ENCODE data around the gene TDRD12. TPM values are rescaled to one million over a fixed set of nuclear protein-coding genes. Genes with fewer than 3 reads are reported as not detected.

TDRD12 gene
- total RNA-seq, 2 donors from 2014 or later = 0.52 TPM; not detected in 1

- Histone ChIP-seq H3K27me3 (no peaks in the 10 kb centered on the region), H3K36me3 (replicated peaks in 1 of 2; ENCODE audit: insufficient read depth in 1 of 2, low read depth in 2 of 2) (no peaks in the 10 kb centered on the region), H3K4me1 (no peaks in the 10 kb centered on the region), H3K27ac (no peak overlapping the region), H3K9me3 (no peaks in the 10 kb centered on the region), H3K4me3 (no peak overlapping the region)
- 87 to 88% methylated on average over 10 to 19 of the region's 19 CpGs for WGBS, 2 donors
- intact Hi-C loops (cut with DNase I) = no loop called here
- DNase-seq = no peak
- no peak for ATAC-seq
- TF ChIP-seq POLR2A (IDR thresholded peaks at IDR 0.05) (no peak), CTCF (IDR thresholded peaks at IDR 0.05) (no peak)
Measured at GRCh38 chr19:32862173-32862572, 142.6 kb downstream of the TDRD12 start.

GRCh38 chr19:32862741-32863140 is 143.2 kb downstream of the TDRD12 start:
- TF ChIP-seq POLR2A (IDR thresholded peaks at IDR 0.05) (no peak), CTCF (IDR thresholded peaks at IDR 0.05) (no peak)
- Histone ChIP-seq H3K27ac (no peak overlapping the region), H3K27me3 (no peaks in the 10 kb centered on the region), H3K4me1 (no peaks in the 10 kb centered on the region), H3K36me3 (replicated peaks in 1 of 2; ENCODE audit: insufficient read depth in 1 of 2, low read depth in 2 of 2) (no peaks in the 10 kb centered on the region), H3K9me3 (no peaks in the 10 kb centered on the region), H3K4me3 (no peak overlapping the region)
- ATAC-seq (no peak), DNase-seq (no peak)
- intact Hi-C loops (cut with DNase I) = no loop called here
- WGBS, 2 donors = 93 to 95% methylated on average over 13 to 14 of the region's 14 CpGs

- TF ChIP-seq POLR2A (IDR thresholded peaks at IDR 0.05) (no peak), CTCF (IDR thresholded peaks at IDR 0.05) (no peak)
- no peak overlapping the region for H3K4me3 ChIP-seq
- intact Hi-C loops (cut with DNase I) = no loop called here
- H3K4me1 ChIP-seq = no peaks in the 10 kb centered on the region
- ATAC-seq (no peak), DNase-seq (no peak)
- H3K36me3 ChIP-seq (replicated peaks in 1 of 2; ENCODE audit: insufficient read depth in 1 of 2, low read depth in 2 of 2) = no peaks in the 10 kb centered on the region
- 89 to 90% methylated on average over 8 of the region's 8 CpGs for WGBS, 2 donors
- H3K9me3 ChIP-seq = no peaks in the 10 kb centered on the region
- H3K27ac ChIP-seq = no peak overlapping the region
- no peaks in the 10 kb centered on the region for H3K27me3 ChIP-seq
Measured at GRCh38 chr19:32863301-32863700, 143.7 kb downstream of the TDRD12 start.

GRCh38 chr19:32863841-32864240 is 144.3 kb downstream of the TDRD12 start:
- Histone ChIP-seq H3K27me3 (no peaks in the 10 kb centered on the region), H3K4me3 (no peak overlapping the region), H3K4me1 (no peaks in the 10 kb centered on the region), H3K36me3 (replicated peaks in 1 of 2; ENCODE audit: insufficient read depth in 1 of 2, low read depth in 2 of 2) (no peaks in the 10 kb centered on the region), H3K27ac (no peak overlapping the region), H3K9me3 (no peaks in the 10 kb centered on the region)
- DNase-seq = no peak
- TF ChIP-seq CTCF (IDR thresholded peaks at IDR 0.05) = no peak
- TF ChIP-seq POLR2A (IDR thresholded peaks at IDR 0.05) = no peak
- intact Hi-C loops (cut with DNase I) = no loop called here
- 88 to 100% methylated on average over 7 to 8 of the region's 13 CpGs for WGBS, 2 donors
- no peak for ATAC-seq

GRCh38 chr19:32864318-32865007 is 144.9 kb downstream of the TDRD12 start:
- WGBS, 2 donors = 74 to 81% methylated on average over 3 to 35 of the region's 35 CpGs
- H3K36me3 ChIP-seq (replicated peaks in 1 of 2; ENCODE audit: insufficient read depth in 1 of 2, low read depth in 2 of 2) = no peaks in the 10 kb centered on the region
- H3K4me1 ChIP-seq = no peaks in the 10 kb centered on the region
- TF ChIP-seq POLR2A (IDR thresholded peaks at IDR 0.05) (no peak), CTCF (IDR thresholded peaks at IDR 0.05) (no peak)
- no peaks in the 10 kb centered on the region for H3K27me3 ChIP-seq
- DNase-seq = no peak
- no peak overlapping the region for H3K4me3 ChIP-seq
- intact Hi-C loops (cut with DNase I) = no loop called here
- ATAC-seq = no peak
- no peaks in the 10 kb centered on the region for H3K9me3 ChIP-seq
- H3K27ac ChIP-seq = no peak overlapping the region

Measured in body of pancreas (tissue), 4 donors.